PC-3 (cell line): ENCODE measurements around the gene SLC7A1. TPM values are rescaled to one million over a fixed set of nuclear protein-coding genes. Genes with fewer than 3 reads are reported as not detected.
A peak's percentile ranks its signal among the peaks of the same experiment; 100 is the strongest.

Experiments used
- ATAC-seq: fragments of 200-7000 bp; cut with Tn5 transposase; 2 replicates; pipeline ENCODE4 v1.9.1; 2020; ENCODE audit warnings: mild to moderate bottlenecking, moderate library complexity
- BruUV-seq: library from RNA; stranded (reverse); fragments of 400-500 nt; replicated peaks from 2 replicates; lab custom pipeline; 2021; lab: Mats Ljungman, UMichigan
- CTCF ChIA-PET: fragments of 300-600 bp; sonication (Branson Sonifier 250); formaldehyde crosslinking; loops from one replicate; lab custom pipeline; 2022; ENCODE audit warnings: antibody characterized with exemption; lab: Charles Lee
- POLR2A ChIA-PET: fragments of 300-600 bp; sonication (Branson Sonifier 250); formaldehyde crosslinking; loops from one replicate; lab custom pipeline; 2022; ENCODE audit warnings: antibody characterized with exemption; ENCODE audit not compliant: unreplicated experiment; lab: Charles Lee
- DNase-seq: peaks from one replicate; pipeline ENCODE4 v3.0.0-alpha.2; 2015
- H2AFZ ChIP-seq: fragments of 300-600 bp; sonication (generic); 2 replicates; pipeline ENCODE4 v1.6.0; 2016; ENCODE audit warnings: antibody characterized with exemption, low read length
- H3F3A ChIP-seq: fragments of 300-600 bp; sonication (generic); one replicate; pipeline ENCODE4 v1.6.0; 2017; ENCODE audit warnings: antibody characterized with exemption, low read length, control low read depth, mild to moderate bottlenecking; ENCODE audit not compliant: unreplicated experiment
- H3K27ac ChIP-seq: fragments of 300-600 bp; sonication (generic); 2 replicates; pipeline ENCODE4 v1.5.1; 2016; ENCODE audit warnings: mild to moderate bottlenecking, low read length
- H3K27me3 ChIP-seq: fragments of 300-600 bp; sonication (generic); 2 replicates; pipeline ENCODE4 v1.6.1; 2016; ENCODE audit warnings: low read length, mixed read lengths
- H3K36me3 ChIP-seq: fragments of 300-600 bp; sonication (generic); 2 replicates; pipeline ENCODE4 v1.6.1; 2016; ENCODE audit warnings: low read depth, mixed run types, low read length, mixed read lengths
- H3K4me1 ChIP-seq: fragments of 300-600 bp; sonication (generic); 2 replicates; pipeline ENCODE4 v1.5.1; 2016; ENCODE audit warnings: low read length; ENCODE audit not compliant: insufficient read depth
- H3K4me2 ChIP-seq: fragments of 300-600 bp; sonication (generic); 2 replicates; pipeline ENCODE4 v1.6.0; 2016; ENCODE audit warnings: low read length
- H3K4me3 ChIP-seq: fragments of 300-600 bp; sonication (generic); 2 replicates; pipeline ENCODE4 v1.5.1; 2016; ENCODE audit warnings: mild to moderate bottlenecking, low read length, mixed read lengths
- H3K79me2 ChIP-seq: fragments of 300-600 bp; sonication (generic); 2 replicates; pipeline ENCODE4 v1.6.1; 2017; ENCODE audit warnings: low read length, mixed read lengths
- H3K9ac ChIP-seq: fragments of 300-600 bp; sonication (generic); 2 replicates; pipeline ENCODE4 v1.6.0; 2016; ENCODE audit warnings: mild to moderate bottlenecking, low read length
- H3K9me2 ChIP-seq: fragments of 300-600 bp; sonication (generic); replicated peaks from 2 replicates; pipeline ENCODE4 v1.6.1; 2016; ENCODE audit warnings: mixed run types, low read length, mixed read lengths
- H3K9me3 ChIP-seq: fragments of 300-600 bp; sonication (generic); 2 replicates; pipeline ENCODE4 v1.6.1; 2016; ENCODE audit warnings: low read length, mixed read lengths
- H4K20me1 ChIP-seq: fragments of 300-600 bp; sonication (generic); 2 replicates; pipeline ENCODE4 v1.6.1; 2016; ENCODE audit warnings: low read length, mixed read lengths
- CTCF ChIP-seq: fragments of 300-600 bp; sonication (generic); conservative IDR thresholded peaks from 2 replicates; pipeline ENCODE4 v1.5.1; 2017; ENCODE audit warnings: antibody characterized with exemption, low read depth, mild to moderate bottlenecking, low read length
- EZH2 ChIP-seq: fragments of 300-600 bp; sonication (generic); IDR thresholded peaks from one replicate; pipeline ENCODE4 v1.6.1; 2017; ENCODE audit warnings: antibody characterized with exemption, mild to moderate bottlenecking, low read length; ENCODE audit not compliant: unreplicated experiment
- EZH2phosphoT487 ChIP-seq: fragments of 300-600 bp; sonication (generic); IDR thresholded peaks from 2 replicates; pipeline ENCODE4 v1.6.1; 2018; ENCODE audit warnings: mild to moderate bottlenecking, antibody characterized with exemption, low read length, borderline replicate concordance
- intact Hi-C: fragments of 100-400 bp; cut with micrococcal nuclease; formaldehyde crosslinking; loops from 2 replicates; pipeline ENCODE4 v1.9.0; 2023
- total RNA-seq: library from RNA; depleted of rRNA; stranded (reverse); fragments of >200 nt; gene quantifications from 2 replicates; pipeline ENCODE4 v1.2.3, GENCODE V29; 2014

Gene SLC7A1
- total RNA-seq, 1 experiment from 2014 or later: 19.5 TPM

- no TSS peak for BruUV-seq
- TF ChIP-seq CTCF (no peak), EZH2 (no peak), EZH2phosphoT487 (no peak)
- CTCF ChIA-PET: no interaction called here
- Histone ChIP-seq H3K27me3 (peaks cover 32% of the 10 kb centered on the region), H4K20me1 (no peaks in the 10 kb centered on the region), H3K4me1 (no peaks in the 10 kb centered on the region), H3K9me3 (no peaks in the 10 kb centered on the region), H3K27ac (no peak overlapping the region), H3K36me3 (no peaks in the 10 kb centered on the region), H3K9me2 (no peaks in the 10 kb centered on the region), H3K9ac (no peak overlapping the region), H3F3A (no peaks in the 10 kb centered on the region), H2AFZ (no peak overlapping the region), H3K79me2 (no peaks in the 10 kb centered on the region), H3K4me2 (no peak overlapping the region), H3K4me3 (no peak overlapping the region)
- intact Hi-C loops: no loop called here
- ATAC-seq (no peak), DNase-seq (peak; percentile 28)
- POLR2A ChIA-PET: no interaction called here
Observed at GRCh38 chr13:29465741-29466293, 129.7 kb downstream of the SLC7A1 start.

- Histone ChIP-seq H3K79me2 (no peaks in the 10 kb centered on the region), H3K4me1 (no peaks in the 10 kb centered on the region), H3K9ac (no peak overlapping the region), H3F3A (no peaks in the 10 kb centered on the region), H3K27ac (no peak overlapping the region), H3K27me3 (peaks cover 32% of the 10 kb centered on the region), H4K20me1 (no peaks in the 10 kb centered on the region), H3K9me2 (no peaks in the 10 kb centered on the region), H3K9me3 (no peaks in the 10 kb centered on the region), H3K4me3 (no peak overlapping the region), H3K4me2 (no peak overlapping the region), H3K36me3 (no peaks in the 10 kb centered on the region), H2AFZ (no peak overlapping the region)
- intact Hi-C loops: no loop called here
- POLR2A ChIA-PET: no interaction called here
- no TSS peak for BruUV-seq
- CTCF ChIA-PET: no interaction called here
- TF ChIP-seq CTCF (no peak), EZH2phosphoT487 (no peak), EZH2 (no peak)
- DNase-seq (no peak), ATAC-seq (no peak)
Observed at GRCh38 chr13:29464105-29464679, 131.3 kb downstream of the SLC7A1 start.

GRCh38 chr13:29459813-29460355, 135.6 kb downstream of the SLC7A1 start:
- BruUV-seq: no TSS peak
- no peak overlapping the region for H2AFZ ChIP-seq
- no peak overlapping the region for H3K27ac ChIP-seq
- peaks cover 32% of the 10 kb centered on the region for H3K27me3 ChIP-seq
- H3K9me2 ChIP-seq: no peaks in the 10 kb centered on the region
- ChIA-PET CTCF (no interaction called here), POLR2A (no interaction called here)
- H3K4me3 ChIP-seq: no peak overlapping the region
- H3K4me1 ChIP-seq: peaks cover 10% of the 10 kb centered on the region
- H3K9me3 ChIP-seq: no peaks in the 10 kb centered on the region
- TF ChIP-seq EZH2 (no peak), EZH2phosphoT487 (no peak), CTCF (no peak)
- no peaks in the 10 kb centered on the region for H4K20me1 ChIP-seq
- no peak for ATAC-seq
- H3F3A ChIP-seq: no peaks in the 10 kb centered on the region
- intact Hi-C loops: no loop called here
- H3K4me2 ChIP-seq: no peak overlapping the region
- no peaks in the 10 kb centered on the region for H3K79me2 ChIP-seq
- no peak overlapping the region for H3K9ac ChIP-seq
- no peak for DNase-seq
- no peaks in the 10 kb centered on the region for H3K36me3 ChIP-seq
